GM12864 (cell line): Measurements from ENCODE around the gene SLTM.
A peak's percentile ranks its signal among the peaks of the same experiment; 100 is the strongest.
"Not testable (repeated sequence)": the region's sequence is repeated elsewhere in the genome, so short reads cannot be mapped to it uniquely, and the experiment has no call there.

ENCODE experiments used
- DNase-seq: peaks from one replicate; pipeline ENCODE4 v3.0.0-alpha.2; 2011; ENCODE audit warnings: low read depth
- H3K4me3 ChIP-seq: 2 replicates; pipeline ENCODE4 v1.5.1; 2011; ENCODE audit warnings: mild to moderate bottlenecking, low read depth, low read length, control low read depth
- TF ChIP-seq, protein P1 (sequence below): IDR thresholded peaks from 2 replicates; pipeline ENCODE4 v1.5.1; 2011; ENCODE audit warnings: low read depth, mild to moderate bottlenecking, moderate library complexity, low read length, control low read depth, inconsistent platforms; ENCODE audit errors: missing control alignments

The SLTM gene

DNA sequence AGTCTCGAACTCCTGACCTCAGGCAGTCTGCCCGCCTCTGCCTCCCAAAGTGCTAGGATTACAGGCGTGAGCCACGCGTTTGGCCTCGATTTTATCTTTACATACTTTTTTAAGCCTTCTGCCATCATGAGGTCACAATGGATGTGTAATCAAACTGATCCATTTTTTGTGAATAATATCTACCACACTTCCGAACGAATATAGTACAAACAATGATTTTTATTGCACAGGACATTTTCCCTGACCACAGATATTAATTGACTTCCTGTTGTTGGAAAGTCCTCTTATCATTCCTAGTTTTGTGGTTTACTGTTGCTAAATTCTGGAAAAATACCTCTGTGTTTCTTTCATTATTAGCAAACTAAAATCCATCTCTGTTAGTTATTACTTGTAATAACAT lies 93.4 kb downstream of the SLTM start:
- no peak for DNase-seq
- H3K4me3 ChIP-seq: no peak overlapping the region
- TF ChIP-seq, protein P1, sequence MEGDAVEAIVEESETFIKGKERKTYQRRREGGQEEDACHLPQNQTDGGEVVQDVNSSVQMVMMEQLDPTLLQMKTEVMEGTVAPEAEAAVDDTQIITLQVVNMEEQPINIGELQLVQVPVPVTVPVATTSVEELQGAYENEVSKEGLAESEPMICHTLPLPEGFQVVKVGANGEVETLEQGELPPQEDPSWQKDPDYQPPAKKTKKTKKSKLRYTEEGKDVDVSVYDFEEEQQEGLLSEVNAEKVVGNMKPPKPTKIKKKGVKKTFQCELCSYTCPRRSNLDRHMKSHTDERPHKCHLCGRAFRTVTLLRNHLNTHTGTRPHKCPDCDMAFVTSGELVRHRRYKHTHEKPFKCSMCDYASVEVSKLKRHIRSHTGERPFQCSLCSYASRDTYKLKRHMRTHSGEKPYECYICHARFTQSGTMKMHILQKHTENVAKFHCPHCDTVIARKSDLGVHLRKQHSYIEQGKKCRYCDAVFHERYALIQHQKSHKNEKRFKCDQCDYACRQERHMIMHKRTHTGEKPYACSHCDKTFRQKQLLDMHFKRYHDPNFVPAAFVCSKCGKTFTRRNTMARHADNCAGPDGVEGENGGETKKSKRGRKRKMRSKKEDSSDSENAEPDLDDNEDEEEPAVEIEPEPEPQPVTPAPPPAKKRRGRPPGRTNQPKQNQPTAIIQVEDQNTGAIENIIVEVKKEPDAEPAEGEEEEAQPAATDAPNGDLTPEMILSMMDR: no peak

- TF ChIP-seq, protein P1: peak; percentile 53
- no peak for DNase-seq
- no peak overlapping the region for H3K4me3 ChIP-seq
Measured at GRCh38 chr15:58839485-58839884, 94.0 kb downstream of the SLTM start.

DNA sequence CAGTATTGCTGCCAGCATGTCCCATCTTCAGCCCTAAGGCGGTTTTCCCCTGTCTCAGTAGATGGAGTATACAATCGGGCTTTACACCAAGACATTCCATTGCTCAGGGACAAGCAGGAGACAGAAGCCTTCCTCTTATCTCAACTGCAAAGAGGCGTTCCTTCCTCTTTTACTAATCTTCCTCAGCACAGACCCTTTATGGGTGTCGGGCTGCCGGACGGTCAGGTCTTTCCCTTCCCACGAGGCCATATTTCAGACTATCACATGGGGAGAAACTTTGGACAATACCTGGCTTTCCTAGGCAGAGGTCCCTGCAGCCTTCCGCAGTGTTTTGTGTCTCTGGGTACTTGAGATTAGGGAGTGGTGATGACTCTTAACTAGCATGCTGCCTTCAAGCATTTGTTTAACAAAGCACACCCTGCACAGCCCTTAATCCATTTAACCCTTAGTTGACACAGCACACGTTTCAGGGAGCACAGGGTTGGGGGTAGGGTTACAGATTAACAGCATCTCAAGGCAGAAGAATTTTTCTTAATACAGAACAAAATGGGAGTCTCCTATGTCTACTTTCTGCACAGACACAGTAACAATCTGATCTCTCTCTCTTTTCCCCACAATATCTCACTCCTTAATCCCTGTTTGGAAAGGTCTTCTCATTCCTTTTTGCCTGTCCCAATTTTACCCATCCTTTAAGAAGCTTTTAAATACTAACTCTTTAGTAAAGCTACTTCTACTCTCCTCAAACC lies 99.6 kb downstream of the SLTM start:
- H3K4me3 ChIP-seq, DNase-seq: not testable (repeated sequence)

- no peak overlapping the region for H3K4me3 ChIP-seq
- TF ChIP-seq, protein P1: no peak
- no peak for DNase-seq
Measured at GRCh38 chr15:58830556-58830955, 102.9 kb downstream of the SLTM start.
